Breast epithelium (tissue), 3 donors: ENCODE data around the gene NDC1.

ENCODE experiments used
- CTCF ChIP-seq, 3 donors: fragments of 450-650 bp; IDR thresholded peaks; one replicate each; pipeline ENCODE4 v1.5.1; 2016 to 2017; ENCODE audit warnings: antibody characterized with exemption in 3 of 3, mild to moderate bottlenecking in 3 of 3, moderate library complexity in 3 of 3
- POLR2A ChIP-seq: fragments of 450-650 bp; IDR thresholded peaks from one replicate; pipeline ENCODE4 v1.6.1; 2016; ENCODE audit warnings: antibody characterized with exemption, mild to moderate bottlenecking, moderate library complexity
- POLR2AphosphoS5 ChIP-seq, 3 donors: sonication (generic); formaldehyde crosslinking; IDR thresholded peaks; one replicate each; pipeline ENCODE4 v1.6.1; 2017; ENCODE audit warnings: antibody characterized with exemption in 3 of 3

GRCh38 chr1:53730224-53730865, 107.8 kb downstream of the NDC1 start:
- TF ChIP-seq CTCF (IDR thresholded peaks at IDR 0.05): no peak
- TF ChIP-seq POLR2AphosphoS5 (IDR thresholded peaks at IDR 0.05): no peak
- no peak for TF ChIP-seq POLR2A
